ENCODE results near the gene NUP93. TPM values are rescaled to one million over a fixed set of nuclear protein-coding genes. Genes with fewer than 3 reads are reported as not detected.

Gene NUP93
- total RNA-seq, 2 donors from 2014 or later: 18.1 to 19.8 TPM

DNA sequence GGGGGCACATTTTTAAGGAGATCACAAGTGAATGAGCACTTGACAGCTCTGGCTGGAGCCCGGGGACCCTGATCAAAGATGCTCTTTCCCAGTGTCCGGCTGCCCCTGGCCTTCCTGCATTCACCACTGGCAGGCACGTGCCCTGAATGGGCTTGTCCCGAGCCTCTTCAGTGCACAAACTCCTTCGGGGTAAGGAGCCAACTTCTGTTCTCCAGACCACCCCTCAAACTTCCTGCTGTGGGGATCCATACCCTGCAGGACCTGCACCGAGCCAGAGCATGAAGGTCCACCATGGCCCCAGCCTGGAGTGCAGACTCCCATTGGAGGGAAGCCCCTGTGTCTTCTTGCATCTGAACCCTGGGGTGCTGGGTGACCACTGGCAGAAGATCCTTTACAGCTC lies 125.3 kb downstream of the NUP93 start:
- no peaks in the 10 kb centered on the region for H3K4me1 ChIP-seq
- H3K4me3 ChIP-seq: no peak overlapping the region
- no peak for DNase-seq (ENCODE audit: low spot score)
- TF ChIP-seq, protein P1, sequence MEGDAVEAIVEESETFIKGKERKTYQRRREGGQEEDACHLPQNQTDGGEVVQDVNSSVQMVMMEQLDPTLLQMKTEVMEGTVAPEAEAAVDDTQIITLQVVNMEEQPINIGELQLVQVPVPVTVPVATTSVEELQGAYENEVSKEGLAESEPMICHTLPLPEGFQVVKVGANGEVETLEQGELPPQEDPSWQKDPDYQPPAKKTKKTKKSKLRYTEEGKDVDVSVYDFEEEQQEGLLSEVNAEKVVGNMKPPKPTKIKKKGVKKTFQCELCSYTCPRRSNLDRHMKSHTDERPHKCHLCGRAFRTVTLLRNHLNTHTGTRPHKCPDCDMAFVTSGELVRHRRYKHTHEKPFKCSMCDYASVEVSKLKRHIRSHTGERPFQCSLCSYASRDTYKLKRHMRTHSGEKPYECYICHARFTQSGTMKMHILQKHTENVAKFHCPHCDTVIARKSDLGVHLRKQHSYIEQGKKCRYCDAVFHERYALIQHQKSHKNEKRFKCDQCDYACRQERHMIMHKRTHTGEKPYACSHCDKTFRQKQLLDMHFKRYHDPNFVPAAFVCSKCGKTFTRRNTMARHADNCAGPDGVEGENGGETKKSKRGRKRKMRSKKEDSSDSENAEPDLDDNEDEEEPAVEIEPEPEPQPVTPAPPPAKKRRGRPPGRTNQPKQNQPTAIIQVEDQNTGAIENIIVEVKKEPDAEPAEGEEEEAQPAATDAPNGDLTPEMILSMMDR (IDR thresholded peaks at IDR 0.05): no peak
- H3K36me3 ChIP-seq: no peaks in the 10 kb centered on the region
- H3K9me3 ChIP-seq: no peaks in the 10 kb centered on the region
- no peak overlapping the region for H3K27ac ChIP-seq
- no peaks in the 10 kb centered on the region for H3K27me3 ChIP-seq

DNA sequence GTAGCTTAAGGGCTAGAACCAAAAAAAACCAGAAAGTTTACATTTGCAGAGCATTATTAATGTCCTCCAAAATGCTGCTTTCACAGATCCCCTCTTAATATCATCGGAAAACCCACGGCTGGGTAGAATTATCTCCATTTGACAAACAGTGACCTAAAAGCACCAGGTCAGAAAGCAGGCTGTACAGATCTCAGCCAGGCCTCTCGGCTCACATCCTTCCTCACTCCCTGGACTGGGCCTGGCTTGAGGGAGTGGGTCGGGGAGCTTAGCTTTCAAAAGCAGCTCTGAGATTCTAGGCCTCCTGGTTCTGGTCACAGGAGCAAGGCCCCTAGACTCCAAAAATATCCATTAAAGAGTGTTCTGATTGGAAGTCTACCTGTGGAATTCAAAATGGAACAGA lies 126.0 kb downstream of the NUP93 start:
- TF ChIP-seq, protein P1 (IDR thresholded peaks at IDR 0.05): no peak
- no peak for DNase-seq (ENCODE audit: low spot score)

DNA sequence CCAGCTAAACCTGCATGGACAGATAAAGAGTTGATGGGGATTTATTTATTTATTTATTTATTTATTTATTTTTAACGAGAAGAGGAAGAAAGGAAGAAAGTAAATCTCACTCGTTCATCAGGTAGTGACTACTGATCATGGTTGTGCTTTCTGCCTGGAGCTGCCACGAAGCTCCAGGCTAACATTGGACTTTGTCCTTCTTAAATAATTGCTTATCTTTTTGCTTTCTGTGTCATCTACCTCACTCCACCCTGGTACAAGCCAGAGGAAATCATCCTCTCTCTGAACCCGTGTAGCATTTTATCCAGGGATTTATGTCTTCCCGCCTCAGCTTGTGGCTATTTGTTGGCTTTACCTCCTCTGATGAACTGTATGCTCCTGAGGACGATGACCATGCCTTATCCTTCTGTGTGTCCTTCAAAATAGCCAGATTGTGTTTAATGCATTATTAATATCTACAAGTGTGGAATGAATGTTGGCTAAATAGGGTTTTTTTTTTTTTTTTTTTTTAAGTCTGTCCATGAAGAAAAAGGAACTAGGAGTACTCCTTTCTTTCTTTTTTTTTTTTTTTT lies 127.0 kb downstream of the NUP93 start:
- Histone ChIP-seq H3K27ac (no peak overlapping the region), H3K36me3 (no peaks in the 10 kb centered on the region), H3K4me1 (no peaks in the 10 kb centered on the region), H3K9me3 (no peaks in the 10 kb centered on the region), H3K27me3 (no peaks in the 10 kb centered on the region), H3K4me3 (no peak overlapping the region)
- no peak for DNase-seq (ENCODE audit: low spot score)
- TF ChIP-seq, protein P1 (IDR thresholded peaks at IDR 0.05): no peak

More for the DNA sequence above, 126.0 kb downstream of the NUP93 start:
- Histone ChIP-seq H3K4me3 (no peak overlapping the region), H3K27ac (no peak overlapping the region), H3K27me3 (no peaks in the 10 kb centered on the region), H3K4me1 (no peaks in the 10 kb centered on the region), H3K9me3 (no peaks in the 10 kb centered on the region), H3K36me3 (no peaks in the 10 kb centered on the region)

DNA sequence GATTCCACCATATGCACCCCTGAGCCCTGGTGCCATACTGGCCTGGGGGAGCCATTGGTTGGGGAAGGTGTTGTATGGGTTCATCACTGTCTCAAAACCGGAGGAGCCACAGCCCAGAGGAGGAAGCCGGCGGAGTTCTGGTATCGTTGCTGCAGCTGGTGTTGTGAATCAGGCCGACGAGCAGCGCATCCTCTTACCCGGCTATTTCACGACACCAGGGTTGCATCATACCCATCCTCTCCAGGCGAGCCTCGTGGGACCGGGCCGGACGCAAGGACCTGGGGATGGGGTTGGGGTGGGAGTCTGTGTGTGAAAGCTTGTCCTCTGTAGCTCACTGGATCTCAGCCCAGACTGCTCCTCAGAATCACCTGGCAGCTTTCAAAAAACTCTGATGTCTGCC lies 128.4 kb downstream of the NUP93 start:
- Histone ChIP-seq H3K36me3 (no peaks in the 10 kb centered on the region), H3K27me3 (no peaks in the 10 kb centered on the region), H3K27ac (no peak overlapping the region), H3K4me1 (no peaks in the 10 kb centered on the region), H3K4me3 (no peak overlapping the region), H3K9me3 (no peaks in the 10 kb centered on the region)
- TF ChIP-seq, protein P1 (IDR thresholded peaks at IDR 0.05): no peak
- DNase-seq (ENCODE audit: low spot score): no peak

DNA sequence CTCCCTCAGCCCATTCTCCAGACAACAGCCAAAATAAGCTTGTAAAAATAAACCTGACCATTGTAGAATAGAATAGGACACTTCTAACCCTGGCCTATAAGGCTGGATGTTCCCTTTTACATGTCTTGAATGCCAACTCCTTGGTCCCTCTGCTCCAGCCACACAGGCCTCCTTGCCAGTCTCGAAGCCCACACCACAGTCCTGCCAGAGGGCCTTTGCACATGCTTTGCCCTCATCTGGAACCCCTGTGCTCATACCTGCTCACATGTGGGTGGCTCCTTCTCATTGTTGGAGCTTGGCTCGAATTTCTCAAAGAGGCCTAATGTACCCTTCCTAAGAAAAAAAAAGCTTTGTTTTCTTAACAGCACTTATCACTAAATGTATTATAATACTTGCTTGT lies 129.7 kb downstream of the NUP93 start:
- DNase-seq (ENCODE audit: low spot score): no peak
- H3K27ac ChIP-seq: no peak overlapping the region
- no peak overlapping the region for H3K4me3 ChIP-seq
- H3K9me3 ChIP-seq: no peaks in the 10 kb centered on the region
- H3K4me1 ChIP-seq: no peaks in the 10 kb centered on the region
- H3K36me3 ChIP-seq: no peaks in the 10 kb centered on the region
- H3K27me3 ChIP-seq: no peaks in the 10 kb centered on the region
- TF ChIP-seq, protein P1 (IDR thresholded peaks at IDR 0.05): no peak

Data from right atrium auricular region (tissue), 2 donors.